GM19238 (cell line): ENCODE data around the gene TRPC4AP.

ENCODE experiments used
- DNase-seq: peaks from one replicate; pipeline ENCODE4 v3.0.0; 2011; ENCODE audit warnings: low spot score; ENCODE audit not compliant: insufficient read length

Gene TRPC4AP

DNA sequence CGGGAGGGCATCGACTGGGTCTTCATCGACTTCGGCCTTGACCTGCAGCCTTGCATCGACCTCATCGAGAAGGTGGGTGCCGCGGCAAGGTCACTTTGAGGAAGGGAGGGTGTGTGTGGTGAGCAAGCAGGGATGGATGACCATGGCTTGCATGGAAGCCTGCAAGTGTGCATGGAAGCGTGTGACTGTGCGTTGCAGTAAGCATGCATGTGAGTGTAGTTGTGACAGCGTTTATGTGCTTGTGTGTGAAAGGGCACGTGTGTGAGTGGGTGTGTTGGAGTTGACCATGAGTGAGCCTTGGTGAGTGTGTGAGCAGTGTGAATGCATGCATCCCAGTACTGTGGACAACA lies 104.4 kb downstream of the TRPC4AP start:
- no peak for DNase-seq

DNA sequence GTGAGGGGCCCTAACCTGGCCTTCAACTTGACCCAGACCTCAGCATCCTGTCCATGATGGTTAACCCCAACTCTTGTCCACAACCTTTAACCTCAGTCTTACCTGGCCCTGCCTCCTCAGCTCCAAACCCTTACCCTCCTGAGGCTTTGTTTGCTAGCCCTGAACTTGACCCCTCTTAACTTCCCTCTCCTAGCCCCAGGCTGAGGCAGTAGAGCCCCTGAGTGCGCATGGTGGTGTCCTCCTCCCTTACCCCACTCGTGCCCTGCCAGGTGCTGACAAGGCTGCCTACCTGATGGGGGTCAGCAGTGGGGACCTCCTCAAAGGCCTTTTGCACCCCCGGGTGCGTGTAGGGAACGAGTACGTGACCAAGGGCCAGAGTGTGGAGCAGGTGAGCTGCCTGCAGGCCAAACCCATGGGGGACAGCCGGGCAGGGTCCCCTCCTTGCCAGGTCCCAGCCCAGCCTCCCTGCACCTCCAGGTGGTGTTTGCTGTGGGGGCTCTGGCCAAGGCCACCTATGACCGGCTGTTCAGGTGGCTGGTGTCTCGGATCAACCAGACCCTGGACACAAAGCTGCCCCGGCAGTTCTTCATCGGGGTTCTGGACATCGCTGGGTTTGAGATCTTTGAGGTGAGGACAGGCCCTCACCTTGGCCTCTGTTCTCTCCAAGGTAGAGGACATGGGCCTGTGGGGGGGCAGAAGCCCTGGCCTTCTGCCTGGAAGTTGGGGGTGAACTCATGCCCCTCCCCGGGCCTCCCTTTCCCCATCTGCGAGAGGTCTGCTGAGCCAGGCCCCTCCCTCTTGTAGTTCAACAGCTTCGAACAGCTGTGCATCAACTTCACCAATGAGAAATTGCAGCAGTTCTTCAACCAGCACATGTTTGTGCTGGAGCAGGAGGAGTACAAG lies 105.1 kb downstream of the TRPC4AP start:
- DNase-seq, result no peak

DNA sequence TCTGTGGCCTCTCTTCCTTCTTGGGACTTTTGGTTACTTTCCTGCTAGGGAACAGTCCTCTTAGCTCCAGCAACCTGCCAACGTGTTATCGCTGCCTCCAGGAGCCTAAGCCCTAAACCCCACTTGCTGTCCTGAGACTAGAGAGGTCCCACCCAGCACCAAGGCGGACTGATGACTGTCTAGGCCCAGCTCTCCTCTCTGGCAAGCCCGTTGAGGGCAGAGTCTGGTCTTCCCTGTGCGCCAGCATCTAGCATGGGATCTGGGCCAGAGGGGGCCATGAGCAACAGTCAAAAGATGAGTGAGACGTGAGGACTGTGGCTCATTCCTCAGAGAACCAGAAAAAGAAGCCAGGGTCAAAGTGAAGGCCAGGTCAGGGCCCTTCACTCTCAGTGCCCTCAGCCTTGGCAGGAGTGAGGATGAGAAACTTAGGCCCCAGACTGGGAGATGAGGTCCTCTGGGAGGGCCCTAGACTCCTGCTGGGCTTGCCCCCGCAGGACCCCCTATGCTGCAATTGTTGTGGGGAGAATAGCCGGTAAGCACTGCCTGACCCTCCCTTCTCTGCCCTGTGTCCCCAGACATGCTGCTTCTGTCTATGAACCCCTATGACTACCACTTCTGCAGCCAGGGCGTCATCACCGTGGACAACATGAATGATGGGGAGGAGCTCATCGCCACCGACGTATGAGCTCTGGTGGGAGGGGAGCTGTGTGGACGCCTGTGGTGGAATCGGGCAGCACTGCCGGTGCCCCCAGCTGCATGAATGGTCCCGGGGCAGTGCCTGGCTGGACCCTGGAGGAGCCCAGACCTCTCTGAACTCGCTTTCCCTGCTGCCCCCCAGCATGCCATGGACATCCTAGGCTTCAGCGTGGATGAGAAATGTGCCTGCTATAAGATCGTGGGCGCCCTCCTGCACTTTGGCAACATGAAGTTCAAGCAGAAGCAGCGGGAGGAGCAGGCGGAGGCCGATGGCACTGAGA lies 106.0 kb downstream of the TRPC4AP start:
- DNase-seq, result no peak

DNA sequence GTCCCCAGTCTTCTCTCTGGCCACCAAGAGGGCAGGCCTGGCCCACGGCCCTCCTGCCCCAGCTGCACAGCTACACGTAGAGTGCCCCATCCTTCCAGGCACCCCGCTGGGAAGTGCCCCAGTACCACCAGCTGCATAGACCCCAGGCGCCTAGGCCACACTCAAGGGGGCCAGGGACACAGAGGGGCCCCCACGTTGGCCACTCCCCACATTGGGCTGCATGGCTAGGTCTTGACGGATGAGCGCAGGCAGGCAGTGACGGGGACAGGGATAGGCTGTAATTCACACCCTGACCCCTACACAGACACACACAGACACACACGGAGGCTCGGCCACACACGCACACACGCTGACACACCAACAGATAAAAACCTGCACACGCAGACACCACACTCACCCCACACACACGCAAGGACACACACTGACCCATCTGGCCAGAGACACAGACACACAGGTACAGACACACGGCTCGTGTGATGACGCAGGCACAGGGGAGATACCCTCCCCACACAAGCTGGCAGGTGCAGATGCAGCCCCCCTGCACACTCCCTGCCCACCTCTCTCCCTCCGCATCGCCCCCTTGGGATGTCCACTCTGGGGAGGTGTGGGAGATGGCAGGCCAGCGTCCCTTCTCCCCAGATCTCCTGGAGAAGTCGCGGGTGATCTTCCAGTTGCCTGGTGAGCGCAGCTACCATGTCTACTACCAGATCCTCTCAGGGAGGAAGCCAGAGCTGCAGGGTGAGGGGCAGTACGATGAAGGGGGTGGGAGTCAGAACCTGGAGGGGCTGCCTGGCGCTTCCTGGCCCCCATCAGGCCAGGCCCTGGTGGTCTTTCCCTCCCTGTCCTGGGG lies 106.9 kb downstream of the TRPC4AP start:
- DNase-seq, result no peak

DNA sequence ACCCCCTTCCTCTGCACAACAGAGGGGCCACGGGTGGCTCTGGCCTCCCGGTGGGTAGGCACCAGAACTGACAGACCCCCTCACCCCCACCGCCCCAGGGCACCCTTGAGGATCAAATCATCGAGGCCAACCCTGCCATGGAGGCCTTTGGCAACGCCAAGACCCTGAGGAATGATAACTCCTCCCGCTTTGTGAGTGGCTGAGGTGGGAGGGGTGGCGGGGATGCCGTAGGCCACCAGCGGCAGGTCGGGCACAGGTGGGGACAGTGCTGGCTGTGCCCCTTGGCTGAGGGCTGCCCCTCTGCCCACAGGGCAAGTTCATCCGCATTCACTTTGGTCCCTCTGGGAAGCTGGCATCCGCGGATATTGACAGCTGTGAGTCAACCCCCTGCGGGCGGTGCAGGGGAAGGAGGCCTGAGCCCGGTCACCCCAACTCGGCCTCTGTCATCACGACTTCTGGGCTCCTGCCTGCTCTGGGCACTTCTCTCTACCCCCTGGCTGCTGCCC lies 107.8 kb downstream of the TRPC4AP start:
- no peak for DNase-seq

DNA sequence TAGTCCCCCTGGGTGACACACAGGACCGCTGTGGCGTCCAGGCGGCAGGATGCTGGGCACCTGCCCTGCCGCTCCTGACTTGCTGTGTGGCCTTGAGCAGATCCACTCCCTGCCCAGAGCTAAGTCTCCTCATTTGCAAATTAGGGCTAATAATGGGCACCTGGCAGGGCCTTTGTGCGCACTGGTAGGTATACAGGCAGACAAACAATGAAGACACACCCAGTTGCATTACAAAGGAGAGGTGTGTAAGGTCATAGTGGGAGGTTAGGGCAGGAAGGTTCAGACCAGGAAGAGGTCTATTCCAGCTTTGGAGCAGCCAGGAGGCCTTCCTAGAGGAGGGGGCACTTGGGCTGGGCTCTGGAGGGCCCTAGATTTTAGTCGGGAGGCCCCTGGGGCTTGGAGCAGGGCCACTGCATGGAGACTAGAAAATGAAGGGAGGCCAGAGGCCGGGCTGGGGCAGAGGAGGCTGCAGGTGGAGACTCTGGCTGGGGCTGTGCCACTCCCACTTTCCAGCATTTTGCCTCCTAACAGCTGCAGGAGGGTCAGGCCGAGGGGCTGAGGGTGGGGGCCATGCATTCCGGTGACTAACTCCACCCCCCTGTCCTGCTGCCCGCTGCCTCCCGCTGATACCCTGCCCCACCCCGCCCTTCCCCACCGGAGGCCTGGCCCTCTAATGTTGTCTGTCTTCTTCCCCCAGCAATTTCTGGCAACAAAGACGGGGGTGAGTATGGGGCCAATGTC lies 108.4 kb downstream of the TRPC4AP start:
- DNase-seq, result no peak

DNA sequence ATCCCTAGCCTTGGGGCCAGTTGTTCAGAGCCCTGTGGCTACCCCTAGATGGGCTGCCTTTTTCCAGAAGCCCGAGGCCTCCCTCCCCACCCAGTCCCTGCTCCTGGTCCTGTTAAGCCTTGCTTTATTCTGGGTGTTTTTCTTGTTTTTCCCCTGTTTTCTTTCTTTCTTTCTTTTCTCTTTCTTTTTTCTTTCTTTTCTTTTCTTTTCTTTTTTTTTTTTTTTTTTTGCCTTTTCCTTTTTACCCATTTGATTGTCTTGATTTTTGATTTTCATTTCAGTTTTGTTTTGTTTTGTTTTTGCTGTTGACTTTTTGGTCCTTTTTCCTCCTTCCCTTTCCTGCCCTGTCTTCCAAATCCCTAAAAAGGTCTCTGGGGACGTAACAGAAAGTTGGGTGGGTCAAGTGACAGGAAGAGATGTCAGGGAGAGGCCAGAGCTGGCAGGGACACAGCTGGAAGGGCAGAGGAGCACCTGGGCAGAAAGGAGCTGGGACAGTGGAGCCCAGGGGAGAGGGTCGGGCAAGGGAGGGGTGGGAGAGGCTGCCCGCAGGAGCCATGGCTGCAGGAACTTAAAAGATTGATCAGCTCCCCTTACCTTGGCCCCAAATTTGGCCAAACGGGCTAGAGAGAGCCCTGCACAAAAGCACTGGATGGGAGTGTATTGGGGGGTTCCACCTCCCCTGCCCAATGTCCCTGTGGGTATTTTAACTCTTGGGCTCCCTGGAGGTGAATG lies 109.4 kb downstream of the TRPC4AP start:
- no peak for DNase-seq

DNA sequence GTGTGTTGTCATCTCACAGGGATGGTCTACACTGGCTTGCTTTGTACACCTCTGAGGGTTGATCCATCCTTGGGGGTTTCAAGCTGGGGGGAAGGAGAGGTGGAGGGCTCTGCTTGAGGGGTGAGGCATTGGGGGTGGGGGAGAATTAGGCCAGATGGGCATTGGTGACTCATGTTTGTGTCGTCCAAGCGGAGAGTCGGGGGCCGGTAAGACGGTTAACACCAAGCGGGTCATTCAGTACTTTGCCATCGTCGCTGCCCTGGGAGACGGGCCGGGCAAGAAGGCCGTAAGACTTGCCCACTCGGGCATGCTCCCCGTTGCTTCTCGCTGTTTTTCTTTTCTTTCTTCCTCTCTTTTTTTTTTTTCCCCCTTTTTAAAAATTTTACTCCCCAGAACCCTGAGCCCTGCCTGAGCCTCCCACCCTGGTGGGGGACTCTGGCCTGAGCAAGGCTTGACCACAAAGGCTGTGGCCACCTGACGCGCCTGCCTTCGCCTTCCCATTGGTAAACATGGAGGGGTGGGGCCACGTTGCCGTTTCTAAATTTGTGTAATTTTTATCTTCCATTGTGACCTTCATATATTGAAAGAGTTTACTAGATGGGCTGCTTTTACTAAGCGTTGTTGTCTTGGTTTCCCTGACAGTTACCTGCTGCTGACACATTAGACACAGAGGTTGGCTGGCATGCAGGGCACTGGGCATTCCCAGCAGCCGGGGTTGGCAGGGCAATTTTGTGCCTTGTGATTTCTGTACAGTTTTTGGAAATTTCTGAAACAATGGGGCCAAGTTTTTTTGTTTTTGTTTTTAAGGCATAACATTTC lies 110.1 kb downstream of the TRPC4AP start:
- DNase-seq, result no peak

DNA sequence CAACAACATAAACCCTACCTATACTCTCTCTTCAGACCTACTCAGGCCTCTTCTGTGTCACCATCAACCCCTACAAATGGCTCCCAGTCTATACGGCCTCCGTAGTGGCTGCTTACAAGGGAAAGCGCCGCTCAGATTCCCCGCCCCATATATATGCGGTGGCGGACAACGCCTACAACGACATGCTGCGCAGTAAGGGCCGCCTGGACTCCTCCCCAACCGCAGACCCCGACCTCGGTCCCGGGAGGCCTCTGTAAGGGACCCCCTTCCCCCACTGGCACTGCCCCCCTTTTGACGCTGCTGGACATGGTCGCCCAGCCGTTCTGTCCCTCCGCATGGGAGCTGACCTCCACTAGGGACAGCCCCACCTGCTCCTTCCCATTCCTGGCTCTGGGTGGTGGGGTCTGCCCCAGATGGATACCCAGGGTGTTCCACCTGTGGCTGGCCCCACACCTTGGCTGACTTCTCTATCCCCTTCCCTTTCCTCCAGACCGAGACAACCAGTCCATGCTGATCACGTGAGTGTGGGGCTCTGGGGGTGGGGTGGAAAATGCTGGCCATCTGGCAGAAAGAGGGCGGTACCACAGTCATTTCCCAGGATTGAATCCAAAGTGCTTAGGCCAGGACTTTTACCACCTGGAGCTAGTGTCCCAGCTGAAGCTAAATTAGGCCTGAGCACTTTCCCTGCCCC lies 111.9 kb downstream of the TRPC4AP start:
- DNase-seq, result no peak

DNA sequence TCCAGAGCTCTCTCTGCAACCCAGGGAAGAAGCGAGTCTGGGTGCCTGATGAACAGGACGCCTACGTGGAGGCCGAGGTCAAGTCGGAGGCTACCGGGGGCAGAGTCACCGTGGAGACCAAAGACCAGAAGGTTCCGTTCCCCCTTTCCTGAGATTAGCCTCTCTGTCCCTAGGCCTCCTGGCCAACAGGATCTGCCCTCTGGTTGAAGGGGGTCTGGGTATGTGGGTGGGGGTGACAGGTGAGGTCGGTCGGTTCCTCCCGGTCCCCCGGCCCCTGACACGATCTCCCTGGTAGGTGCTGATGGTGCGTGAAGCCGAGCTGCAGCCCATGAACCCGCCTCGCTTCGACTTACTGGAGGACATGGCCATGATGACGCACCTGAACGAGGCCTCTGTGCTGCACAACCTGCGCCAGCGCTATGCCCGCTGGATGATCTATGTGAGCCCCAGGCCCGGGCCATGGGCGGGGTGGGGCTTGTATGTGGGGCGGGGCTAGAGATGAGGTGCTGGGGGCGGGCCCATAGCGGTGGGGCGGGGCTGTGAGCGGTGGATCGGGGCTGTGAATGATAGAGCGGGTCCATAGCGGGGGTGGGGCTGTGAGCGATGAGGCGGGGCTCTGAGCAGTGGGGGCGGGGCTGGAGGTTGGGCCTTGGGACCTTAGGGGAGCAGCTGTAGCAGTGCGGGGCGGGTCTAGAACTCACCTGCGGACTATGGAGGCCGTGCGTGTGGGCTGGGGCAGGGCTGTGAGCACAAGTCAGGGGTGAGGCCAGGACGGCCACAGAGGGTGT lies 113.0 kb downstream of the TRPC4AP start:
- no peak for DNase-seq

DNA sequence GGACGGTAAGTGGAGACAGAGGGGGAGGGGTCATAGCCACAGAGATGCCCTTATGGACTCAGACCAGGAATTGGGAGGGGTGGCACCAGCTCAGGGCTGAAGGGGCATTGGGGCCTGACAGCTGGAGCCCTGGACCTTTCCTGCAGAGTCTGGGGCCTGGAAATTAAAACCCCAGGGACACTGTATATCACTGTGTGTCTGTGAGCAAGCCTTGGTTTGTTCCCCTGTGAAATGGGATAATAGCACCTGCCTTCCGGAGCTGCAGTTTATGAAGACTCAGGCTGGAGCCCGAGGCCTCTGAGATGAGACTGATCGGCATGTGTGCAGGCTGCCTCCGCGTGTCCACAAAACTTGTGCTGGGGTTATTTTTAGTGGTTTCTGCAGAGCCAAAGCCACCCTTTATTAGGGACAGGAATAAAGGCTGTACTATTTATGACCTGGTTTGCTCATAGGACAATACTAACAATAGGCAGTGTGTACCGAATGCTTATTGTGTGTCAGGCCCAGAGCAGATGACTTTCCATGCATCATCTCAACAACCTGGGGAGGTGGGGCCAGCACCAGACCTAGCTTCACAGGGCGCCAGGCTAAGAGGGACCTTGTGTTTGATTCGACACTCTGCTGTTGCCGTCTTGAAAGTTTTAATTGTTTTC lies 114.4 kb downstream of the TRPC4AP start:
- no peak for DNase-seq

DNA sequence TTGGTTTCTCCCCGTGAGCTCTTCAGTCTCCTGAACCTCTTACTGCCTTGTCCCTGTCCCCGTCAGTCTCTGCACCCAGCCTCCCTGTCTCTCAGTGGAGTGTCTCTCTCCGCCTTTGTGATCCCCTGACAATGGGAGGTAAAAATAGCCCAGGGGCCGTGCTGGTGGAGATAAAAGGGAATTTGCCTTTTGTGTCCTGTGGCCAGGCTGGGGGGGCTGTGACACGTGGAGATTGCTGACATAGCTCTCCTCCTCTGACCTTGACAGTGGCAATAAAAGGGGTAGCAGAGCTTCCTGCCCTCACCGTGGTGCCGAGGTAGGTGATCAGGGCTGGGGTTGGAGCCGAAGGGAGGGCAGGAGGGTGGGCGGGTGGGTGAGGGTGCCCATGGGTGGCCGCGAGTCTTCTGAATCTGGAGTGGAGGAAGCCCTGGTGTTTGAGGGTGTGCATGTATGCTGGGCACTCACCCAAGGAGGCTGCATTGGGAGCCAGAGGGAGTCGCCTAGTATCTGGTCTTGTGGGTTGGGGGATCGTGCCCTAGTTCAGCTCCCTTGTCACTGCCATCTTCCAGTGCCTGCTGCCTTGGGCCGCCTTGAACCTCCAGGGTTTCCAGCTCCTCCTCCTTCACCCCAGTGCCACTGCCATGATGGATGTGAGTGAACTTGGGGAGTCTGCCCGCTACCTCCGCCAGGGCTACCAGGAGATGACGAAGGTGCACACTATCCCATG lies 115.1 kb downstream of the TRPC4AP start:
- no peak for DNase-seq

DNA sequence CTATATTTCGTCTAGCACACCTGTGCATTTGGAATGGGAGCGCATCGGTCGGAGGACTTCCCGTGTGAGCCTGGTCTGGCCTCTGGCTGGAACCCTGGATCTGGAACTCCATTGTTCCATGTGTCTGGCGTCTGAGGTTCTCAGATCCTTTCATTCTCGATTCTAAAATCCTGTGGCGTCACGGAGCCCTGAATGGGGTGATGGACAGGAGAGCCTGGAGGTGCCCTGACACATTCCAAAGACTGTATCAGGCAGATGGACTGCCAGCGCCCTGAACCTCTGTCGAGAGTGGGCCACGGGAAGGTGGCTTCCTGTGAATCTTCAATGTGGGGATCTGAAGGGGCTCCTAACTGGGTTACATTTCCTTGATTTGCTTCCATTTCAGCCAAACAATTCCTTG lies 116.3 kb downstream of the TRPC4AP start:
- DNase-seq, result no peak

DNA sequence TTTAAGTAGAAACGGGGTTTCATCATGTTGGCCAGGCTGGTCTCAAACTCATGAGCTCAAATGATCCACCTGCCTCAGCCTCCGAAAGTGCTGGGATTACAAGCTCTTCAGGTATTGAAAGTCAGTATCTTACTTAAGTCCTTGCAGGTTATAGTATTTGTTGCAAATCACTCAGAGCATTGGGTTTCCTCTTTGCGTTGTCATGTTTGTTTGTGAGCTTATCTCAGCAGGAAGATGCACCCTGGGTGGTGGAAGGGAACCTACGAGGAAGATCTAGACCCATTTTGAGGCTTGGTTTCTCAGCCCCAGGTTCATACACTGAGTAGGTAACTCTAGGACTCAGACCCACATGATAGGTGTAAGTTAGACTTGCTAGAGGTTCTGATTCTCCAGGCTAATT lies 118.4 kb downstream of the TRPC4AP start:
- DNase-seq, result no peak

DNA sequence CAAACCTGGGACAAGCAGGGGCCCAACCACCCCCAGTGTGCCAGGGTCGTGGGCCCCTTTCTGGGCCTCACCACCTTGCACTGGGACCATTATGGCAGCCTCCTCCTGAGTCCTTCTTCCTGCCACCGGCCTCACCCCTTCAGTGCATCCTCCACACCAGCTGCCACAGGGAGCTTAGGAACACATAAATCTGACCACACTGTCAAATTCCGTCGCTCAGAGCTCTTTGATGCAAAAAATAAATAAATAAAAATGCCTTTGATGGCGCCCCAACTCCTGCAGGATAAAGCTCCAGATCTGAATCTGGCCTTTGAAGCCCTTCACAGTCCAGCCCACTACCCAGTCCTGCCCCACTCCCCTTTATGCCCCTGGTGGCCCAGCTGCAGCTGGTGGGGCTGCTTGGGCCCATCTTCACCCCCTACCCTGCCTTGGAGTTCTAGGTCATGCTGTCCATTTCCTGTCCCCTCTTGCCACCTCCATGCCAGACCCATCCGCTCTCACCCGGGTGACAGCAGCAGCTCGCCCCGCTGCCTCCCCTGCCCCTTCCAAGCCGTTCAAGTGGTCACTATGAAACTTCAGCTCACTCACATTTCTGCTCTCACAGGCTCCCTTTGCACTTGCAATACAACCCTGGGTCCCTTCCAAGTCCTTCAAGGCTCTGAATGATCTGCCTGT lies 120.9 kb downstream of the TRPC4AP start:
- DNase-seq, result no peak
